Hepatocyte (in vitro differentiated cells): ENCODE measurements around the gene TWF2. TPM values are rescaled to one million over a fixed set of nuclear protein-coding genes. Genes with fewer than 3 reads are reported as not detected.
"Not testable (repeated sequence)": the region's sequence is repeated elsewhere in the genome, so short reads cannot be mapped to it uniquely, and the experiment has no call there.

Experiments
- DNase-seq: peaks from one replicate; pipeline ENCODE4 v3.0.0-alpha.2; 2016; ENCODE audit warnings: low spot score
- H2AFZ ChIP-seq: fragments of 200-600 bp; sonication (generic); 2 replicates; pipeline ENCODE4 v1.6.0; 2016; ENCODE audit warnings: antibody characterized with exemption, mild to moderate bottlenecking
- H3K27ac ChIP-seq: fragments of 200-600 bp; sonication (generic); 2 replicates; pipeline ENCODE4 v1.5.1; 2016; ENCODE audit warnings: mild to moderate bottlenecking
- H3K27me3 ChIP-seq: fragments of 200-600 bp; sonication (generic); 2 replicates; pipeline ENCODE4 v1.6.1; 2016
- H3K36me3 ChIP-seq: fragments of 200-600 bp; sonication (generic); replicated peaks from 2 replicates; pipeline ENCODE4 v1.5.1; 2016; ENCODE audit warnings: low read depth; ENCODE audit not compliant: insufficient read depth
- H3K4me1 ChIP-seq: fragments of 200-600 bp; sonication (generic); 2 replicates; pipeline ENCODE4 v1.5.1; 2016; ENCODE audit warnings: mild to moderate bottlenecking, moderate library complexity; ENCODE audit not compliant: insufficient read depth
- H3K4me2 ChIP-seq: fragments of 200-600 bp; sonication (generic); 2 replicates; pipeline ENCODE4 v1.6.0; 2016
- H3K4me3 ChIP-seq: fragments of 200-600 bp; sonication (generic); 2 replicates; pipeline ENCODE4 v1.5.1; 2016; ENCODE audit warnings: mild to moderate bottlenecking
- H3K79me2 ChIP-seq: fragments of 200-600 bp; sonication (generic); 2 replicates; pipeline ENCODE4 v1.6.0; 2017; ENCODE audit warnings: mild to moderate bottlenecking
- H3K9me2 ChIP-seq: fragments of 200-600 bp; sonication (generic); replicated peaks from 2 replicates; pipeline ENCODE4 v1.6.0; 2017; ENCODE audit warnings: mild to moderate bottlenecking; ENCODE audit not compliant: insufficient read depth
- H3K9me3 ChIP-seq: fragments of 200-600 bp; sonication (generic); 2 replicates; pipeline ENCODE4 v1.5.1; 2016; ENCODE audit warnings: low read depth, mild to moderate bottlenecking
- H4K20me1 ChIP-seq: fragments of 200-600 bp; sonication (generic); 2 replicates; pipeline ENCODE4 v1.6.0; 2016; ENCODE audit warnings: mild to moderate bottlenecking; ENCODE audit not compliant: insufficient read depth, poor library complexity, severe bottlenecking
- CTCF ChIP-seq: fragments of 200-600 bp; sonication (generic); IDR thresholded peaks from 2 replicates; pipeline ENCODE4 v1.5.1; 2016; ENCODE audit warnings: antibody characterized with exemption, mild to moderate bottlenecking; ENCODE audit not compliant: poor library complexity
- EZH2 ChIP-seq: fragments of 200-600 bp; sonication (generic); IDR thresholded peaks from 2 replicates; pipeline ENCODE4 v1.6.1; 2016; ENCODE audit warnings: antibody characterized with exemption, mild to moderate bottlenecking, borderline replicate concordance
- EZH2phosphoT487 ChIP-seq: fragments of 200-600 bp; sonication (generic); IDR thresholded peaks from one replicate; pipeline ENCODE4 v1.6.1; 2018; ENCODE audit warnings: antibody characterized with exemption, mild to moderate bottlenecking, low read depth, moderate library complexity; ENCODE audit not compliant: unreplicated experiment, severe bottlenecking
- WGBS: methylation state at CpG from one replicate; pipeline ENCODE4 v1.1.6; 2016; ENCODE audit warnings: low lambda C conversion rate; ENCODE audit errors: missing lambda C conversion rate; 5-methylcytosine and 5-hydroxymethylcytosine counted together
- polyA plus RNA-seq: library from polyadenylated mRNA; unstranded; fragments of >200 nt; fragmentation: Nextera tagmentation; extraction: Ambion mirVana; gene quantifications from 2 replicates; pipeline ENCODE4 v1.2.1, GENCODE V29; 2016
- total RNA-seq: library from RNA; depleted of rRNA; stranded (reverse); fragments of >200 nt; gene quantifications from 2 replicates; pipeline ENCODE4 v1.2.3, GENCODE V29; 2014

Gene TWF2
- total RNA-seq (52.5 and 59.1 TPM in 2 replicates), polyA plus RNA-seq (45.7 and 47.4 TPM in 2 replicates)

- H3K27ac ChIP-seq = peak within 1 kb of the TSS; percentile 84
- peaks cover 26% of the 10 kb centered on the region for H3K4me1 ChIP-seq
- H3K79me2 ChIP-seq = peaks cover 43% of the 10 kb centered on the region
- peak; percentile 35 for TF ChIP-seq CTCF
- no peak for TF ChIP-seq EZH2
- H3K36me3 ChIP-seq = no peaks in the 10 kb centered on the region
- H3K4me2 ChIP-seq = peak within 1 kb of the TSS; percentile 92
- peak; percentile 93 for DNase-seq
- H2AFZ ChIP-seq = peak within 1 kb of the TSS; percentile 98
- under 1% methylated on average over 63 of the region's 92 CpGs for WGBS
- H3K4me3 ChIP-seq = peak within 1 kb of the TSS; percentile 90
- no peaks in the 10 kb centered on the region for H3K9me2 ChIP-seq
- H3K27me3 ChIP-seq = no peaks in the 10 kb centered on the region
- H3K9me3 ChIP-seq = no peaks in the 10 kb centered on the region
- H4K20me1 ChIP-seq = peaks cover 7% of the 10 kb centered on the region
Measured at GRCh38 chr3:52238761-52239701, at the start of gene TWF2. Gene TWF2, minus strand, starts transcription at chr3:52239158. Its CDS starts 142 bp downstream, at chr3:52239016.

GRCh38 chr3:52288674-52289073 lies 49.7 kb upstream of the TWF2 start:
- Histone ChIP-seq H3K36me3 (no peaks in the 10 kb centered on the region), H3K27me3 (no peaks in the 10 kb centered on the region), H3K4me1 (peaks cover 33% of the 10 kb centered on the region), H3K79me2 (peaks cover 31% of the 10 kb centered on the region), H3K4me2 (peak overlapping the region; percentile 80), H3K9me3 (no peaks in the 10 kb centered on the region), H3K27ac (peak overlapping the region; percentile 100), H3K9me2 (no peaks in the 10 kb centered on the region), H2AFZ (no peak overlapping the region), H4K20me1 (peaks cover 3% of the 10 kb centered on the region), H3K4me3 (peak overlapping the region; percentile 50)
- DNase-seq = no peak
- 89% methylated on average over 6 of the region's 6 CpGs for WGBS
- TF ChIP-seq EZH2 (no peak), CTCF (no peak), EZH2phosphoT487 (no peak)

DNA sequence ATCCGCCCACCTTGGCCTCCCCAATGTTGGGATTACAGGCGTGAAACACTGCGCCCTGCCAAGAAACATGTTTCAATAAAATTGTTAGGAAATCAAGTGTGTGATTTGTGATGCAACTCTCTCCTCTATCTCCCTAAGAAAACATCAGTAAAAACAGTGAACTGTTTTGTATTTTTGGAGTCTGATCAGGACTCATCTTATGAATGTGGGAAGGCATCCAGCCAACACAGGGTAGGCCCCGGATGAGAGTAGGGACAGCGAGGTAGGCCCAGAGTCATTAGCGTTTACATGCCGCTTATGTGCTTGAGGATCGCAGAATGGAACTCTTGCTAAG lies 47.8 kb upstream of the TWF2 start:
- H3K9me3 ChIP-seq = no peaks in the 10 kb centered on the region
- peak overlapping the region; percentile 50 for H3K4me3 ChIP-seq
- H4K20me1 ChIP-seq = no peaks in the 10 kb centered on the region
- peak overlapping the region; percentile 76 for H2AFZ ChIP-seq
- H3K79me2 ChIP-seq = peaks cover 19% of the 10 kb centered on the region
- DNase-seq = no peak
- H3K36me3 ChIP-seq = no peaks in the 10 kb centered on the region
- peaks cover 49% of the 10 kb centered on the region for H3K4me1 ChIP-seq
- 83% methylated on average over 8 of the region's 8 CpGs for WGBS
- peak overlapping the region; percentile 80 for H3K4me2 ChIP-seq
- H3K27ac ChIP-seq = peak overlapping the region; percentile 100
- no peaks in the 10 kb centered on the region for H3K9me2 ChIP-seq
- H3K27me3 ChIP-seq = no peaks in the 10 kb centered on the region
- TF ChIP-seq EZH2 = no peak

- not testable (repeated sequence) for H3K27me3 ChIP-seq, H3K4me3 ChIP-seq, H3K9me3 ChIP-seq, H3K79me2 ChIP-seq, H3K4me2 ChIP-seq, H3K36me3 ChIP-seq, H4K20me1 ChIP-seq, H3K9me2 ChIP-seq, DNase-seq, H2AFZ ChIP-seq
- peaks cover 66% of the 10 kb centered on the region for H3K4me1 ChIP-seq
- WGBS = 87% methylated on average over 4 of the region's 4 CpGs
- H3K27ac ChIP-seq = peak overlapping the region; percentile 100
Measured at GRCh38 chr3:52284051-52284450, 45.1 kb upstream of the TWF2 start.
